Chondrocyte (in vitro differentiated cells): ENCODE measurements around the gene FAM120B. TPM values are rescaled to one million over a fixed set of nuclear protein-coding genes. Genes with fewer than 3 reads are reported as not detected.

Experiments
- DNase-seq: peaks from one replicate; pipeline ENCODE4 v3.0.0; 2021; ENCODE audit warnings: mixed read lengths, low spot score
- H3K27ac Mint-ChIP-seq: one replicate; pipeline ENCODE4 v1.8.0; 2021; ENCODE audit warnings: mild to moderate bottlenecking, moderate library complexity, mixed read lengths; ENCODE audit not compliant: unreplicated experiment
- H3K27me3 Mint-ChIP-seq: 2 replicates; pipeline ENCODE4 v1.8.0; 2021; ENCODE audit warnings: low read depth, mixed read lengths
- H3K36me3 Mint-ChIP-seq: 2 replicates; pipeline ENCODE4 v1.8.0; 2021; ENCODE audit warnings: low read depth, mixed read lengths
- H3K4me1 Mint-ChIP-seq: 2 replicates; pipeline ENCODE4 v1.8.0; 2021; ENCODE audit warnings: low read depth, mild to moderate bottlenecking, mixed read lengths
- H3K4me3 Mint-ChIP-seq: one replicate; pipeline ENCODE4 v1.8.0; 2021; ENCODE audit warnings: mild to moderate bottlenecking, moderate library complexity, mixed read lengths; ENCODE audit not compliant: unreplicated experiment
- H3K9me3 Mint-ChIP-seq: 2 replicates; pipeline ENCODE4 v1.8.0; 2021; ENCODE audit warnings: low read depth, mixed read lengths
- CTCF ChIP-seq: fragments of 200-600 bp; sonication (generic); IDR thresholded peaks from 2 replicates; pipeline ENCODE4 v1.5.0; 2021; ENCODE audit warnings: antibody characterized with exemption, mild to moderate bottlenecking, moderate library complexity
- total RNA-seq: library from RNA; stranded (reverse); gene quantifications from 3 replicates; pipeline ENCODE4 v1.2.1, GENCODE V29; 2021

Gene FAM120B
- total RNA-seq, 1 donor from 2014 or later, result 26.8 TPM

GRCh38 chr6:170295510-170296422 is 10.8 kb upstream of the FAM120B start:
- Mint-ChIP-seq H3K27ac (no peak overlapping the region), H3K9me3 (no peaks in the 10 kb centered on the region), H3K36me3 (peaks cover 1% of the 10 kb centered on the region), H3K4me3 (peak overlapping the region; percentile 73), H3K4me1 (peaks cover 30% of the 10 kb centered on the region), H3K27me3 (peaks cover 52% of the 10 kb centered on the region)
- DNase-seq, result no peak
- no peak for TF ChIP-seq CTCF

GRCh38 chr6:170296423-170296745 is 10.2 kb upstream of the FAM120B start:
- Mint-ChIP-seq H3K9me3 (peaks cover under 1% of the 10 kb centered on the region), H3K36me3 (peaks cover 1% of the 10 kb centered on the region), H3K27ac (no peak overlapping the region), H3K4me1 (peaks cover 30% of the 10 kb centered on the region), H3K4me3 (no peak overlapping the region), H3K27me3 (peaks cover 52% of the 10 kb centered on the region)
- no peak for TF ChIP-seq CTCF
- DNase-seq, result no peak

- H3K27ac Mint-ChIP-seq, result no peak overlapping the region
These were observed 9.6 kb upstream of the FAM120B start for GRCh38 chr6:170296746-170297575.

GRCh38 chr6:170297576-170298330 is 8.8 kb upstream of the FAM120B start:
- DNase-seq, result no peak
- peaks cover 6% of the 10 kb centered on the region for H3K36me3 Mint-ChIP-seq
- no peak overlapping the region for H3K27ac Mint-ChIP-seq
- H3K9me3 Mint-ChIP-seq, result peaks cover 4% of the 10 kb centered on the region
- no peak overlapping the region for H3K4me3 Mint-ChIP-seq
- peaks cover 20% of the 10 kb centered on the region for H3K4me1 Mint-ChIP-seq
- no peak for TF ChIP-seq CTCF
- peaks cover 48% of the 10 kb centered on the region for H3K27me3 Mint-ChIP-seq

More at GRCh38 chr6:170296746-170297575, 9.6 kb upstream of the FAM120B start:
- Mint-ChIP-seq H3K27me3 (peaks cover 55% of the 10 kb centered on the region), H3K36me3 (peaks cover 6% of the 10 kb centered on the region), H3K4me1 (peaks cover 26% of the 10 kb centered on the region), H3K9me3 (peaks cover 4% of the 10 kb centered on the region), H3K4me3 (no peak overlapping the region)
- no peak for TF ChIP-seq CTCF
- peak; percentile 86 for DNase-seq

- peaks cover 6% of the 10 kb centered on the region for H3K36me3 Mint-ChIP-seq
- H3K4me3 Mint-ChIP-seq, result no peak overlapping the region
- peaks cover 4% of the 10 kb centered on the region for H3K9me3 Mint-ChIP-seq
- no peak overlapping the region for H3K27ac Mint-ChIP-seq
- no peak for TF ChIP-seq CTCF
- H3K4me1 Mint-ChIP-seq, result peaks cover 11% of the 10 kb centered on the region
- H3K27me3 Mint-ChIP-seq, result peaks cover 40% of the 10 kb centered on the region
- DNase-seq, result no peak
These were observed 7.9 kb upstream of the FAM120B start for GRCh38 chr6:170298688-170299087.
